Measurements from ENCODE around the gene NFIL3. TPM values are rescaled to one million over a fixed set of nuclear protein-coding genes. Genes with fewer than 3 reads are reported as not detected.

The NFIL3 gene
- polyA plus RNA-seq, 1 of the 3 experiments (the other 2 are of a cell fraction), result 9.3 TPM

- no peak for DNase-seq
- H3K27ac ChIP-seq (ENCODE audit: low read depth in 2 of 2, low read length in 1 of 2), result no peak overlapping the region
- no peaks in the 10 kb centered on the region for H3K9me3 ChIP-seq
- H3K27me3 ChIP-seq (ENCODE audit: insufficient read depth), result no peaks in the 10 kb centered on the region
- no peak overlapping the region for H3K4me2 ChIP-seq
- 100% methylated on average over 1 of the region's 3 CpGs for WGBS (ENCODE audit: low lambda C conversion rate)
- peaks cover 0 to under 1% of the 10 kb centered on the region in 2 experiments for H3K36me3 ChIP-seq (replicated peaks in 1 of 2; ENCODE audit: control insufficient read depth in 1 of 2, insufficient read depth in 2 of 2, low read length in 1 of 2)
- no peaks in the 10 kb centered on the region for H4K20me1 ChIP-seq (ENCODE audit: insufficient read depth)
- peaks cover 19% of the 10 kb centered on the region for H3K79me2 ChIP-seq (ENCODE audit: insufficient read depth)
- POLR2A ChIA-PET, result no interaction called here
- no peak overlapping the region for H3K9ac ChIP-seq
- peaks cover 3 to 12% of the 10 kb centered on the region in 2 experiments; a peak in 3 of 4 replicates for H3K4me1 ChIP-seq (ENCODE audit: control insufficient read depth in 1 of 2, insufficient read depth in 2 of 2, low read depth in 1 of 2, low read length in 1 of 2)
- H3K4me3 ChIP-seq (ENCODE audit: low read depth in 2 of 2, low read length in 1 of 2), result no peak overlapping the region
- no peaks in the 10 kb centered on the region for H3F3A ChIP-seq (replicated peaks; ENCODE audit: insufficient read depth)
- TF ChIP-seq TCF12 (IDR thresholded peaks at IDR 0.05), result no peak
- no peak for TF ChIP-seq FOXM1 (IDR thresholded peaks at IDR 0.05; ENCODE audit: low read depth)
- TF ChIP-seq YY1 (IDR thresholded peaks at IDR 0.05; ENCODE audit: low read depth), result no peak
- no peak for TF ChIP-seq SIN3A (IDR thresholded peaks at IDR 0.05; ENCODE audit: borderline replicate concordance, low read depth, low read length)
- no peak for TF ChIP-seq POLR2AphosphoS5 (IDR thresholded peaks at IDR 0.05; ENCODE audit: low read depth, low read length)
- no peak for TF ChIP-seq CHD2 (IDR thresholded peaks at IDR 0.05; ENCODE audit: low read length, partially characterized antibody)
- TF ChIP-seq PBX3 (IDR thresholded peaks at IDR 0.05), result no peak
- TF ChIP-seq GABPA (IDR thresholded peaks at IDR 0.05; ENCODE audit: low read depth), result no peak
- TF ChIP-seq MEF2A (IDR thresholded peaks at IDR 0.05; ENCODE audit: borderline replicate concordance, low read depth), result no peak
- H2AFZ ChIP-seq (ENCODE audit: low read depth), result no peak overlapping the region
- H3K9me2 ChIP-seq, result no peaks in the 10 kb centered on the region
- CTCF ChIA-PET, result no interaction called here
These were observed 58.9 kb downstream of the NFIL3 start for GRCh38 chr9:91364702-91365101.

DNA sequence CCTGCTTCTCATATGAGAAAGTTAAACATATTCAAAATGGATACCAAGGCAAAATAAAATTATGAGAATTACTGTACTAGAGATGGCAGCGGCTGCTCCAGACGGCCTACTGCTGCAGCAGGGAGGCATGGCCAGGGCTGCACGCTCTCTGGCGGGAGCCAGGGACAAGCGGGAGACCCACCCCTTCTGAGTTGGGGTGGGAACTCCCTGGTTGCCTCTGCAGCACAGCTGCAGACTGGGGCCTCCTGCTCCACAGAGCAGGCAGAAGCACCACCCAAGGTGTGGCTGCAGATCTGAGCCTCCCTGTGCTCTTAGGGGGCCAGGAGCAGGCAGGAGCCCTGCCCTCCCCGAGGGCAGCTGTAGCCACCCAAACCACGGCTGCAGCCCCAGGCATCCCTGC lies 59.6 kb downstream of the NFIL3 start:
- H3K27ac ChIP-seq (ENCODE audit: low read depth in 2 of 2, low read length in 1 of 2), result no peak overlapping the region
- H3K4me2 ChIP-seq, result no peak overlapping the region
- H3F3A ChIP-seq (replicated peaks; ENCODE audit: insufficient read depth), result no peaks in the 10 kb centered on the region
- WGBS (ENCODE audit: low lambda C conversion rate), result 68% methylated on average over 4 of the region's 7 CpGs
- CTCF ChIA-PET, result no interaction called here
- H3K9me2 ChIP-seq, result no peaks in the 10 kb centered on the region
- no peak overlapping the region for H2AFZ ChIP-seq (ENCODE audit: low read depth)
- no peak overlapping the region for H3K4me3 ChIP-seq (ENCODE audit: low read depth in 2 of 2, low read length in 1 of 2)
- peaks cover 0 to 2% of the 10 kb centered on the region in 2 experiments for H3K36me3 ChIP-seq (replicated peaks in 1 of 2; ENCODE audit: control insufficient read depth in 1 of 2, insufficient read depth in 2 of 2, low read length in 1 of 2)
- H4K20me1 ChIP-seq (ENCODE audit: insufficient read depth), result no peaks in the 10 kb centered on the region
- no peak for TF ChIP-seq MAX (IDR thresholded peaks at IDR 0.05; ENCODE audit: low read depth)
- TF ChIP-seq SIN3A (IDR thresholded peaks at IDR 0.05; ENCODE audit: borderline replicate concordance, low read depth, low read length), result no peak
- peaks cover 3 to 12% of the 10 kb centered on the region in 2 experiments; a peak in 3 of 4 replicates for H3K4me1 ChIP-seq (ENCODE audit: control insufficient read depth in 1 of 2, insufficient read depth in 2 of 2, low read depth in 1 of 2, low read length in 1 of 2)
- no peaks in the 10 kb centered on the region for H3K27me3 ChIP-seq (ENCODE audit: insufficient read depth)
- no peaks in the 10 kb centered on the region for H3K9me3 ChIP-seq
- POLR2A ChIA-PET, result no interaction called here
- H3K9ac ChIP-seq, result no peak overlapping the region
- peaks cover 23% of the 10 kb centered on the region for H3K79me2 ChIP-seq (ENCODE audit: insufficient read depth)
- no peak for DNase-seq

- H2AFZ ChIP-seq (ENCODE audit: low read depth), result peak overlapping the region; percentile 97
- 0 out of 2 replicates have a peak, but pooled peaks have one; percentile 5 for TF ChIP-seq MAX (IDR thresholded peaks at IDR 0.05; ENCODE audit: low read depth)
- TF ChIP-seq SMC3 (IDR thresholded peaks at IDR 0.05; ENCODE audit: low read depth, low read length), result no peak
- TF ChIP-seq POLR2AphosphoS5 (IDR thresholded peaks at IDR 0.05; ENCODE audit: low read depth, low read length), result peak; percentile 29; the same call in 1 of the 2 replicates
- 0 out of 2 replicates have a peak, but pooled peaks have one; percentile 3 for TF ChIP-seq TAF1 (IDR thresholded peaks at IDR 0.05; ENCODE audit: borderline replicate concordance, low read depth, low read length)
- no peak for TF ChIP-seq NRF1 (IDR thresholded peaks at IDR 0.05; ENCODE audit: low read depth, low read length)
- ChIA-PET POLR2A (no interaction called here), CTCF (interaction anchor here (1.5 kb wide), 1 partner anchor 447 kb away, joined by 3 read pairs; no protein-coding TSS in a partner anchor)
- no peaks in the 10 kb centered on the region for H3K27me3 ChIP-seq (ENCODE audit: insufficient read depth)
- H3K79me2 ChIP-seq (ENCODE audit: insufficient read depth), result peaks cover 41% of the 10 kb centered on the region
- H4K20me1 ChIP-seq (ENCODE audit: insufficient read depth), result no peaks in the 10 kb centered on the region
- peaks cover 0 to 8% of the 10 kb centered on the region in 2 experiments for H3K36me3 ChIP-seq (replicated peaks in 1 of 2; ENCODE audit: control insufficient read depth in 1 of 2, insufficient read depth in 2 of 2, low read length in 1 of 2)
- no peak for DNase-seq
- H3K9me3 ChIP-seq, result no peaks in the 10 kb centered on the region
- H3K9me2 ChIP-seq, result no peaks in the 10 kb centered on the region
- H3F3A ChIP-seq (replicated peaks; ENCODE audit: insufficient read depth), result no peaks in the 10 kb centered on the region
- H3K9ac ChIP-seq, result no peak overlapping the region
- peaks cover 3 to 12% of the 10 kb centered on the region in 2 experiments; a peak in 3 of 4 replicates for H3K4me1 ChIP-seq (ENCODE audit: control insufficient read depth in 1 of 2, insufficient read depth in 2 of 2, low read depth in 1 of 2, low read length in 1 of 2)
- peak overlapping the region; percentile 70 to 87 for H3K4me3 ChIP-seq (ENCODE audit: low read depth in 2 of 2, low read length in 1 of 2)
- peak overlapping the region; percentile 40; a peak in 2 of 4 replicates for H3K27ac ChIP-seq (ENCODE audit: low read depth in 2 of 2, low read length in 1 of 2)
- WGBS (ENCODE audit: low lambda C conversion rate), result 64% methylated on average over 15 of the region's 15 CpGs
- peak overlapping the region; percentile 65; the same call in 1 of the 2 replicates for H3K4me2 ChIP-seq
These were observed 61.5 kb downstream of the NFIL3 start for GRCh38 chr9:91362051-91362611.

Data from SK-N-SH (cell line).